CD4-positive, alpha-beta T cell (primary cell): ENCODE data around the gene UGGT2. TPM values are rescaled to one million over a fixed set of nuclear protein-coding genes. Genes with fewer than 3 reads are reported as not detected.

Source experiments
- ATAC-seq: fragments of 200-7000 bp; cut with Tn5 transposase; one replicate; pipeline ENCODE4 v1.10.0; 2022; ENCODE audit warnings: mild to moderate bottlenecking; ENCODE audit not compliant: poor library complexity
- CTCF ChIA-PET: fragments of 350-600 bp; sonication (Branson Sonifier 250); formaldehyde crosslinking; loops from one replicate; lab custom pipeline; 2021; ENCODE audit warnings: antibody characterized with exemption, inconsistent platforms; lab: Charles Lee
- POLR2A ChIA-PET: fragments of 350-600 bp; sonication (Branson Sonifier 250); formaldehyde crosslinking; loops from one replicate; lab custom pipeline; 2021; ENCODE audit warnings: antibody characterized with exemption, inconsistent platforms; lab: Charles Lee
- DNase-seq, 14 experiments: peaks; one replicate each; pipeline ENCODE4 v3.0.0-alpha.2; 2013 to 2020; ENCODE audit warnings: mixed read lengths in 2 of 14
- H3K27ac ChIP-seq, 2 donors: one replicate each; pipeline versions ENCODE4 v1.5.1 to v1.7.0; 2013; ENCODE audit warnings: low read length in 2 of 2, low read depth in 1 of 2, mild to moderate bottlenecking in 1 of 2
- H3K27me3 ChIP-seq, 2 experiments: 1 replicate in 1 of 2; 2 replicates in 1 of 2; pipeline versions ENCODE4 v1.6.1 to v1.7.0; 2013; ENCODE audit warnings: low read length in 2 of 2, control low read depth in 1 of 2, mild to moderate bottlenecking in 1 of 2, moderate library complexity in 1 of 2; ENCODE audit not compliant: insufficient read depth in 2 of 2, control insufficient read depth in 1 of 2
- H3K36me3 ChIP-seq: one replicate; pipeline ENCODE4 v1.6.1; 2013; ENCODE audit warnings: low read length, control low read depth; ENCODE audit not compliant: insufficient read depth
- H3K4me1 ChIP-seq: one replicate; pipeline ENCODE4 v1.6.1; 2013; ENCODE audit warnings: low read length, control low read depth; ENCODE audit not compliant: insufficient read depth
- H3K4me3 ChIP-seq: one replicate; pipeline ENCODE4 v1.5.1; 2013; ENCODE audit warnings: mild to moderate bottlenecking, low read length, moderate library complexity
- H3K9me3 ChIP-seq, 2 experiments: 1 replicate in 1 of 2; 2 replicates in 1 of 2; pipeline versions ENCODE4 v1.6.1 to v1.7.0; 2013; ENCODE audit warnings: low read length in 2 of 2, mild to moderate bottlenecking in 2 of 2, control low read depth in 1 of 2, moderate library complexity in 1 of 2; ENCODE audit not compliant: control insufficient read depth in 1 of 2, insufficient read depth in 1 of 2
- H3K27ac Mint-ChIP-seq: one replicate; pipeline ENCODE4 v1.8.0; 2020; ENCODE audit warnings: mixed read lengths
- H3K27me3 Mint-ChIP-seq: one replicate; pipeline ENCODE4 v1.8.0; 2021; ENCODE audit warnings: mixed read lengths
- H3K36me3 Mint-ChIP-seq: one replicate; pipeline ENCODE4 v1.8.0; 2021; ENCODE audit warnings: low read depth, mixed read lengths
- H3K4me1 Mint-ChIP-seq: one replicate; pipeline ENCODE4 v1.8.0; 2021; ENCODE audit warnings: low read depth, mixed read lengths
- H3K4me3 Mint-ChIP-seq: one replicate; pipeline ENCODE4 v1.8.0; 2020; ENCODE audit warnings: mild to moderate bottlenecking, mixed read lengths
- H3K9me3 Mint-ChIP-seq: one replicate; pipeline ENCODE4 v1.8.0; 2020; ENCODE audit warnings: mixed read lengths
- intact Hi-C, 2 experiments: fragments of 100-400 bp; cut with DNase I in 1 of 2; cut with micrococcal nuclease in 1 of 2; formaldehyde crosslinking; loops; one replicate each; pipeline versions ENCODE4 v1.15.1 to v1.9.0; 2023 to 2025; cut with DNase I, micrococcal nuclease
- total RNA-seq, 174 experiments: library from RNA in 2 of 174; stranded (reverse) in 2 of 174; gene quantifications; one replicate each; pipeline ENCODE4 v1.2.3 and lab custom pipeline; 2021 to 2026
- TF ChIP-seq, protein P1 (sequence below): fragments of 200-600 bp; IDR thresholded peaks from one replicate; pipeline ENCODE4 v1.8.0; 2022; ENCODE audit warnings: antibody characterized with exemption, mild to moderate bottlenecking

The UGGT2 gene
- total RNA-seq, 2 experiments from 2014 or later: 0.38 TPM; not detected in 1

DNA sequence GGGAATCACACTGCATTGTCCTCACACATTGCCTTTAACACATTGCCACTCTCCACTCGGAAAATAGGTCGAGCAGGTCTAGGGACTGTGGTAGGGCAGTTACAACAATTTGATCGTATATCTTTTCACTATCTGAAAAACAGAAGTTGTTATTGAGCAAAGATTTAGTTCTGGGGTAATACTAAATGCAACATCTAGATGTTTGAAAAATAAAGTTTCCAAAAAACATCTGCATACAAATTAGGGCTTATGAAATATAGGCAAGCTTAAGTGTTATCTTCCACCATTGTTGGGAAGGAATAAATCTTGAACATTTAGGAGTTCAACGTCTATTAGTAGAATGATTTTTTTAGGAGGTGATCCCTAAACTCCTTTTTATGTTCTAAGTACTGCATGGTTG, 35.9 kb upstream of the UGGT2 start:
- Histone ChIP-seq H3K36me3 (no peaks in the 10 kb centered on the region), H3K27ac (no peak overlapping the region), H3K9me3 (peaks cover 0 to 4% of the 10 kb centered on the region in 2 experiments), H3K4me3 (no peak overlapping the region), H3K4me1 (no peaks in the 10 kb centered on the region), H3K27me3 (peaks cover 23 to 53% of the 10 kb centered on the region in 2 experiments)
- ChIA-PET CTCF (no interaction called here), POLR2A (no interaction called here)
- intact Hi-C loops: no loop called here
- no peak overlapping the region for H3K4me3 Mint-ChIP-seq
- H3K36me3 Mint-ChIP-seq: no peaks in the 10 kb centered on the region
- peaks cover 5% of the 10 kb centered on the region for H3K4me1 Mint-ChIP-seq
- TF ChIP-seq, protein P1, sequence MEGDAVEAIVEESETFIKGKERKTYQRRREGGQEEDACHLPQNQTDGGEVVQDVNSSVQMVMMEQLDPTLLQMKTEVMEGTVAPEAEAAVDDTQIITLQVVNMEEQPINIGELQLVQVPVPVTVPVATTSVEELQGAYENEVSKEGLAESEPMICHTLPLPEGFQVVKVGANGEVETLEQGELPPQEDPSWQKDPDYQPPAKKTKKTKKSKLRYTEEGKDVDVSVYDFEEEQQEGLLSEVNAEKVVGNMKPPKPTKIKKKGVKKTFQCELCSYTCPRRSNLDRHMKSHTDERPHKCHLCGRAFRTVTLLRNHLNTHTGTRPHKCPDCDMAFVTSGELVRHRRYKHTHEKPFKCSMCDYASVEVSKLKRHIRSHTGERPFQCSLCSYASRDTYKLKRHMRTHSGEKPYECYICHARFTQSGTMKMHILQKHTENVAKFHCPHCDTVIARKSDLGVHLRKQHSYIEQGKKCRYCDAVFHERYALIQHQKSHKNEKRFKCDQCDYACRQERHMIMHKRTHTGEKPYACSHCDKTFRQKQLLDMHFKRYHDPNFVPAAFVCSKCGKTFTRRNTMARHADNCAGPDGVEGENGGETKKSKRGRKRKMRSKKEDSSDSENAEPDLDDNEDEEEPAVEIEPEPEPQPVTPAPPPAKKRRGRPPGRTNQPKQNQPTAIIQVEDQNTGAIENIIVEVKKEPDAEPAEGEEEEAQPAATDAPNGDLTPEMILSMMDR: no peak
- no peak for ATAC-seq
- H3K9me3 Mint-ChIP-seq: no peaks in the 10 kb centered on the region
- no peak overlapping the region for H3K27ac Mint-ChIP-seq
- no peak for DNase-seq
- peaks cover 73% of the 10 kb centered on the region for H3K27me3 Mint-ChIP-seq

DNA sequence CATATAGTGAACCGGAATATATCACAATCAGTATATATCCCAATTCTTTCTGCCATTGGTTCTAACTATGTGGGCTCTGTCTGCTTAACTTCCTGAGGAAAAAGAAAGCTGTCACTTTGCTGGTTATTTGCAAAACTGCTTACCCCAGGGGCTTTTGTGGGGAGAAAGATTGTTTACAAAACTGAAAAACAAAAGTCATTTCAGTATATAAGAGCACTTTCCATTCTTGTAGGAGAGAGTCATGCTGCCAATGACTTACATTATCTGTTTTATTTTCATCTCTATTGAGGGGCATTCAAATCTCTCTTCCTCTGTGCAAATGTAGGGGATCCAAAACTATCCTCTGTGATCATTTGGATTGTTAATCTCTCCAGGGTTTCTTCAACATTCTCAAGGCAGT, 33.5 kb upstream of the UGGT2 start:
- Mint-ChIP-seq H3K4me1 (peaks cover 5% of the 10 kb centered on the region), H3K9me3 (no peaks in the 10 kb centered on the region), H3K27me3 (peaks cover 49% of the 10 kb centered on the region), H3K27ac (no peak overlapping the region), H3K36me3 (no peaks in the 10 kb centered on the region), H3K4me3 (no peak overlapping the region)
- ChIA-PET POLR2A (no interaction called here), CTCF (no interaction called here)
- TF ChIP-seq, protein P1: no peak
- no peak for DNase-seq
- ATAC-seq: no peak
- Histone ChIP-seq H3K36me3 (no peaks in the 10 kb centered on the region), H3K9me3 (peaks cover 0 to 4% of the 10 kb centered on the region in 2 experiments), H3K4me1 (no peaks in the 10 kb centered on the region), H3K27ac (no peak overlapping the region), H3K27me3 (peaks cover 16 to 33% of the 10 kb centered on the region in 2 experiments), H3K4me3 (no peak overlapping the region)
- intact Hi-C loops: no loop called here

DNA sequence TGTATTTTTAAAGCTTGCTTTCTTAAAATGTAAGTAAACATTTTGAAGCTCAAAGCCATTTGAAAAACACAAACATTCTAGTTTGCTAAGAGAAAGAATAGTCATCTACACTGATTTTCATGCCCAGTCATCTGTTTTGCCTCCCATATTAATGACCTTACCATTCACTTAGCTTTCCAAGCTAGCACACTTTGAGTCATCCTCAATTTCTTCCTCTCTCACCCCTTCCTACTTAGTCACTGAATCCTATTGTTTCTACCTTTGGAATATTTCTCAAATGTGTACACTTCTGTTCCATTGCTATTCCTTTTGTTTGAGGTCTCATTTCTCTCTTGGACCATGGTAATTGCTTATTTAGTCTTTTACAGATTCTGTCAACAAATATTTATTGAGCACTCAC, 29.4 kb upstream of the UGGT2 start:
- H3K4me3 ChIP-seq: no peak overlapping the region
- Mint-ChIP-seq H3K4me1 (no peaks in the 10 kb centered on the region), H3K9me3 (peaks cover 3% of the 10 kb centered on the region), H3K27me3 (peaks cover 28% of the 10 kb centered on the region), H3K36me3 (no peaks in the 10 kb centered on the region), H3K4me3 (no peak overlapping the region), H3K27ac (no peak overlapping the region)
- TF ChIP-seq, protein P1: no peak
- H3K36me3 ChIP-seq: no peaks in the 10 kb centered on the region
- peaks cover 0 to 6% of the 10 kb centered on the region in 2 experiments for H3K27me3 ChIP-seq
- H3K9me3 ChIP-seq: no peaks in the 10 kb centered on the region
- ChIA-PET POLR2A (no interaction called here), CTCF (interaction anchor here (1.1 kb wide), 1 partner anchor 40 kb away, joined by 3 read pairs; no protein-coding TSS in a partner anchor)
- no peak overlapping the region for H3K27ac ChIP-seq
- DNase-seq (no peak), ATAC-seq (no peak)
- H3K4me1 ChIP-seq: no peaks in the 10 kb centered on the region
- intact Hi-C loops: loop anchor here in 1 of 2 experiments (2.0 kb wide), 1 partner anchor 54 kb away; no protein-coding TSS in a partner anchor
